Endothelial cell of umbilical vein (primary cell): ENCODE measurements around the gene RGS6. TPM values are rescaled to one million over a fixed set of nuclear protein-coding genes. Genes with fewer than 3 reads are reported as not detected.

Experiments
- BruUV-seq: library from RNA; stranded (reverse); fragments of 400-500 nt; replicated peaks from 2 replicates; lab custom pipeline; 2021; lab: Mats Ljungman, UMichigan
- CTCF ChIA-PET: fragments of 300-600, 350-600 bp; sonication (Branson Sonifier 250); formaldehyde crosslinking; loops from one replicate; lab custom pipeline; 2021; ENCODE audit warnings: antibody characterized with exemption, inconsistent platforms; lab: Charles Lee
- POLR2A ChIA-PET: fragments of 300-600, 350-600 bp; sonication (Branson Sonifier 250); formaldehyde crosslinking; loops from one replicate; lab custom pipeline; 2021; ENCODE audit warnings: antibody characterized with exemption, inconsistent platforms; lab: Charles Lee
- DNase-seq: peaks from one replicate; pipeline ENCODE4 v3.0.0-alpha.2; 2011; ENCODE audit warnings: low read depth, low spot score
- FAIRE-seq: peaks from 2 replicates; lab custom pipeline; 2011; peaks lifted over from hg19 to GRCh38; lab: Jason Lieb, UNC
- H2AFZ ChIP-seq: 2 replicates; pipeline ENCODE4 v1.6.0; 2012; ENCODE audit warnings: low read depth, low read length, control low read depth, inconsistent platforms
- H3K27ac ChIP-seq: 2 replicates; pipeline ENCODE4 v1.5.1; 2011; ENCODE audit warnings: low read depth, mild to moderate bottlenecking, control low read depth, low read length, moderate library complexity; ENCODE audit not compliant: insufficient read depth
- H3K27me3 ChIP-seq, 2 experiments: 2 replicates each; pipeline versions ENCODE4 v1.6.0 to v1.6.1; 2011; ENCODE audit warnings: low read length in 2 of 2, mixed read lengths in 1 of 2; ENCODE audit not compliant: control insufficient read depth in 2 of 2, insufficient read depth in 2 of 2
- H3K36me3 ChIP-seq, 2 experiments: 2 replicates in 1 of 2; 3 replicates in 1 of 2; pipeline ENCODE4 v1.5.1; 2011; ENCODE audit warnings: low read length in 2 of 2, mild to moderate bottlenecking in 1 of 2, moderate library complexity in 1 of 2; ENCODE audit not compliant: control insufficient read depth in 2 of 2, insufficient read depth in 2 of 2; ENCODE audit errors: extremely low read depth in 1 of 2
- H3K4me1 ChIP-seq: 3 replicates; pipeline ENCODE4 v1.5.1; 2011; ENCODE audit warnings: mild to moderate bottlenecking, low read length; ENCODE audit not compliant: control insufficient read depth, insufficient read depth; ENCODE audit errors: extremely low read depth
- H3K4me2 ChIP-seq: 2 replicates; pipeline ENCODE4 v1.6.1; 2011; ENCODE audit warnings: low read length, control low read depth, mixed read lengths; ENCODE audit not compliant: insufficient read depth
- H3K4me3 ChIP-seq, 3 experiments: fragments of 200-600 bp in 1 of 3; sonication (generic), shearing (Covaris generic) in 1 of 3; replicated peaks in 1 of 3; 2 replicates each; pipeline ENCODE4 v1.5.1; 2011 to 2016; ENCODE audit warnings: control low read depth in 3 of 3, low read length in 3 of 3, mild to moderate bottlenecking in 2 of 3, inconsistent platforms in 1 of 3, low read depth in 1 of 3, moderate library complexity in 1 of 3; ENCODE audit not compliant: insufficient read depth in 1 of 3
- H3K79me2 ChIP-seq: 2 replicates; pipeline ENCODE4 v1.6.0; 2012; ENCODE audit warnings: low read length, inconsistent platforms; ENCODE audit not compliant: control insufficient read depth, insufficient read depth
- H3K9ac ChIP-seq: replicated peaks from 2 replicates; pipeline ENCODE3; 2011; ENCODE audit warnings: low read length, control low read depth; ENCODE audit not compliant: insufficient read depth; ENCODE audit errors: extremely low read depth
- H3K9me1 ChIP-seq: replicated peaks from 3 replicates; pipeline ENCODE4 v1.6.0; 2011; ENCODE audit warnings: mild to moderate bottlenecking, low read length; ENCODE audit not compliant: control insufficient read depth, insufficient read depth; ENCODE audit errors: extremely low read depth
- H3K9me3 ChIP-seq: replicated peaks from 2 replicates; pipeline ENCODE4 v1.5.1; 2012; ENCODE audit warnings: low read length, inconsistent platforms; ENCODE audit not compliant: control insufficient read depth, insufficient read depth
- H4K20me1 ChIP-seq: replicated peaks from 2 replicates; pipeline ENCODE3; 2011; ENCODE audit warnings: mild to moderate bottlenecking, low read length; ENCODE audit not compliant: control insufficient read depth, insufficient read depth; ENCODE audit errors: extremely low read depth
- CTCF ChIP-seq, 2 donors: IDR thresholded peaks; 1 replicate in 1 of 2; 2 replicates in 1 of 2; pipeline ENCODE4 v1.5.1; 2011; ENCODE audit warnings: low read length in 2 of 2, mild to moderate bottlenecking in 2 of 2, moderate library complexity in 2 of 2, control low read depth in 1 of 2, inconsistent platforms in 1 of 2, low read depth in 1 of 2; ENCODE audit not compliant: insufficient read depth in 1 of 2; ENCODE audit errors: extremely low read depth in 1 of 2
- EZH2 ChIP-seq: IDR thresholded peaks from 2 replicates; pipeline ENCODE4 v1.6.1; 2012; ENCODE audit warnings: borderline replicate concordance, low read depth, mild to moderate bottlenecking, moderate library complexity, low read length, inconsistent platforms; ENCODE audit not compliant: severe bottlenecking
- FOS ChIP-seq: IDR thresholded peaks from 2 replicates; pipeline ENCODE4 v1.6.1; 2011; ENCODE audit warnings: mild to moderate bottlenecking, low read length, moderate library complexity, borderline replicate concordance; ENCODE audit not compliant: insufficient read depth
- GATA2 ChIP-seq: IDR thresholded peaks from 2 replicates; pipeline ENCODE4 v1.7.0; 2011; ENCODE audit warnings: low read depth, mild to moderate bottlenecking, moderate library complexity, mixed read lengths, low read length; ENCODE audit not compliant: insufficient read length, insufficient read depth
- JUN ChIP-seq: IDR thresholded peaks from 2 replicates; pipeline ENCODE4 v1.6.1; 2011; ENCODE audit warnings: borderline replicate concordance, low read depth; ENCODE audit not compliant: insufficient read length, insufficient read depth
- MAX ChIP-seq: IDR thresholded peaks from 2 replicates; pipeline ENCODE4 v1.6.1; 2011; ENCODE audit not compliant: insufficient read depth, insufficient read length
- MYC ChIP-seq: IDR thresholded peaks from one replicate; pipeline ENCODE4 v1.6.1; 2011; ENCODE audit warnings: mild to moderate bottlenecking, low read depth, low read length
- POLR2A ChIP-seq: IDR thresholded peaks from 2 replicates; pipeline ENCODE4 v1.6.1; 2012; ENCODE audit warnings: low read depth, mild to moderate bottlenecking, control low read depth, low read length
- POLR2AphosphoS5 ChIP-seq: IDR thresholded peaks from 2 replicates; pipeline ENCODE4 v1.6.1; 2012; ENCODE audit warnings: low read depth, mild to moderate bottlenecking, control low read depth, low read length, moderate library complexity; ENCODE audit not compliant: insufficient read depth
- dilution Hi-C: fragments of 300-500 bp; cut with MboI; formaldehyde crosslinking; loops from one replicate; pipeline ENCODE4 v1.15.0; 2019; ENCODE audit warnings: low sequenced_read_pairs; ENCODE audit not compliant: extremely low pct_ligation_motif_present
- intact Hi-C: fragments of 100-400 bp; cut with micrococcal nuclease; formaldehyde crosslinking; loops from one replicate; pipeline ENCODE4 v1.10.0; 2022
- polyA plus RNA-seq, 4 experiments: library from polyadenylated mRNA; depleted of rRNA in 3 of 4; stranded (reverse) in 3 of 4; unstranded in 1 of 4; fragments of >200 nt; gene quantifications; 2 replicates each; pipeline versions ENCODE4 v1.2.1 to v1.2.3, GENCODE V29; 2011 to 2012; ENCODE audit warnings: missing spikeins in 1 of 4
- total RNA-seq: library from RNA; stranded (reverse); gene quantifications from 2 replicates; pipeline ENCODE4 v1.2.3, GENCODE V29; 2021

Gene RGS6
- total and polyA plus RNA-seq, 2 donors (not counting 3 experiments of a cell fraction or from before 2014, with no cell fraction given), result not detected

- Histone ChIP-seq H3K4me3 (no peak overlapping the region), H3K9ac (no peak overlapping the region), H3K9me3 (no peaks in the 10 kb centered on the region), H3K4me1 (no peaks in the 10 kb centered on the region), H4K20me1 (no peaks in the 10 kb centered on the region), H3K9me1 (no peaks in the 10 kb centered on the region), H3K79me2 (no peaks in the 10 kb centered on the region), H3K27ac (no peak overlapping the region), H3K36me3 (no peaks in the 10 kb centered on the region), H2AFZ (no peak overlapping the region), H3K27me3 (no peaks in the 10 kb centered on the region), H3K4me2 (no peak overlapping the region)
- intact Hi-C loops (no loop called here), dilution Hi-C loops (no loop called here)
- POLR2A ChIA-PET, result no interaction called here
- DNase-seq (no peak), FAIRE-seq (no peak)
- CTCF ChIA-PET, result no interaction called here
- no TSS peak for BruUV-seq
- TF ChIP-seq JUN (no peak), POLR2A (no peak), CTCF (IDR thresholded peaks at IDR 0.05; ENCODE audit: extremely low read depth in 1 of 2, insufficient read depth in 1 of 2, low read depth in 1 of 2, low read length in 2 of 2) (no peak), GATA2 (no peak), EZH2 (no peak), MYC (no peak), FOS (no peak), MAX (no peak), POLR2AphosphoS5 (no peak)
Observed at GRCh38 chr14:71964716-71965115, 32.5 kb downstream of the RGS6 start.
